SK-N-SH (cell line): ENCODE measurements around the gene GRB10. TPM values are rescaled to one million over a fixed set of nuclear protein-coding genes. Genes with fewer than 3 reads are reported as not detected.

Experiments
- CTCF ChIA-PET: fragments of 300-600, 350-600 bp; formaldehyde crosslinking; extraction: SDS; loops from one replicate; lab custom pipeline; 2021; lab: Yijun Ruan, JAX
- POLR2A ChIA-PET: fragments of 350-600 bp; sonication (Branson Sonifier 250); formaldehyde crosslinking; extraction: SDS; loops from one replicate; lab custom pipeline; 2020; ENCODE audit warnings: antibody characterized with exemption, inconsistent platforms; lab: Yijun Ruan, JAX
- DNase-seq: peaks from one replicate; pipeline ENCODE4 v3.0.0; 2012
- H2AFZ ChIP-seq: fragments of 200-600 bp; sonication (generic); 2 replicates; pipeline ENCODE4 v1.8.1; 2016; ENCODE audit warnings: antibody characterized with exemption, mild to moderate bottlenecking, low read depth
- H3F3A ChIP-seq: fragments of 200-600 bp; sonication (generic); replicated peaks from 2 replicates; pipeline ENCODE3; 2016; ENCODE audit warnings: antibody characterized with exemption, mild to moderate bottlenecking; ENCODE audit not compliant: insufficient read depth
- H3K27ac ChIP-seq, 2 experiments: fragments of 200-500 bp in 1 of 2; fragments of 200-600 bp in 1 of 2; sonication (Bioruptor generic) in 1 of 2; sonication (generic), shearing (Covaris generic) in 1 of 2; 2 replicates each; pipeline versions ENCODE4 v1.5.1 to v1.6.1; 2014 to 2016; ENCODE audit warnings: low read depth in 2 of 2, inconsistent platforms in 1 of 2, low read length in 1 of 2, mild to moderate bottlenecking in 1 of 2, mixed read lengths in 1 of 2
- H3K27me3 ChIP-seq: fragments of 200-600 bp; sonication (generic), shearing (Covaris generic); 2 replicates; pipeline ENCODE4 v1.6.1; 2016; ENCODE audit warnings: mixed run types; ENCODE audit not compliant: insufficient read depth
- H3K36me3 ChIP-seq, 2 experiments: fragments of 200-500 bp in 1 of 2; fragments of 200-600 bp in 1 of 2; sonication (Bioruptor generic) in 1 of 2; sonication (generic) in 1 of 2; replicated peaks in 1 of 2; 2 replicates each; pipeline versions ENCODE3 to v1.5.1; 2014 to 2016; ENCODE audit warnings: low read length in 1 of 2, mild to moderate bottlenecking in 1 of 2; ENCODE audit not compliant: insufficient read depth in 2 of 2, control insufficient read depth in 1 of 2
- H3K4me1 ChIP-seq, 2 experiments: fragments of 200-500 bp in 1 of 2; fragments of 200-600 bp in 1 of 2; sonication (Bioruptor generic) in 1 of 2; sonication (generic), shearing (Covaris generic) in 1 of 2; 2 replicates each; pipeline versions ENCODE4 v1.5.1 to v1.6.1; 2014 to 2016; ENCODE audit warnings: low read depth in 1 of 2, low read length in 1 of 2, mixed run types in 1 of 2; ENCODE audit not compliant: insufficient read depth in 2 of 2, control insufficient read depth in 1 of 2
- H3K4me2 ChIP-seq: fragments of 200-600 bp; sonication (generic), shearing (Covaris generic); 2 replicates; pipeline ENCODE4 v1.6.1; 2017; ENCODE audit warnings: mixed run types
- H3K4me3 ChIP-seq, 2 experiments: fragments of 200-500 bp in 1 of 2; fragments of 200-600 bp in 1 of 2; sonication (Bioruptor generic) in 1 of 2; sonication (generic), shearing (Covaris generic) in 1 of 2; 2 replicates each; pipeline versions ENCODE4 v1.5.1 to v1.8.1; 2014 to 2016; ENCODE audit warnings: low read depth in 2 of 2, inconsistent platforms in 1 of 2, low read length in 1 of 2, mild to moderate bottlenecking in 1 of 2, mixed read lengths in 1 of 2, moderate library complexity in 1 of 2
- H3K79me2 ChIP-seq: fragments of 200-600 bp; sonication (generic); 2 replicates; pipeline ENCODE4 v1.8.1; 2017; ENCODE audit warnings: mild to moderate bottlenecking; ENCODE audit not compliant: insufficient read depth
- H3K9ac ChIP-seq: fragments of 200-600 bp; sonication (generic); 2 replicates; pipeline ENCODE4 v1.6.1; 2017; ENCODE audit warnings: mixed run types
- H3K9me2 ChIP-seq: fragments of 200-600 bp; sonication (generic); 2 replicates; pipeline ENCODE4 v1.6.1; 2017; ENCODE audit warnings: mixed run types
- H3K9me3 ChIP-seq: fragments of 200-600 bp; sonication (generic); 2 replicates; pipeline ENCODE4 v1.6.1; 2017; ENCODE audit warnings: mixed run types, mild to moderate bottlenecking, moderate library complexity
- H4K20me1 ChIP-seq: fragments of 200-600 bp; sonication (generic); 2 replicates; pipeline ENCODE4 v1.6.1; 2017; ENCODE audit warnings: mild to moderate bottlenecking, mixed run types; ENCODE audit not compliant: insufficient read depth
- CHD2 ChIP-seq: fragments of 150-350 bp; IDR thresholded peaks from 2 replicates; pipeline ENCODE4 v1.6.1; 2018; ENCODE audit warnings: low read length; ENCODE audit not compliant: partially characterized antibody
- FOSL2 ChIP-seq: IDR thresholded peaks from 2 replicates; pipeline ENCODE4 v1.4.0; 2012; ENCODE audit warnings: low read depth, mild to moderate bottlenecking, moderate library complexity, borderline replicate concordance
- FOXJ3 ChIP-seq: sonication (generic); formaldehyde crosslinking; IDR thresholded peaks from 2 replicates; pipeline ENCODE4 v1.5.1; 2020; ENCODE audit warnings: mild to moderate bottlenecking, missing genetic modification reagents
- JUND ChIP-seq: IDR thresholded peaks from 2 replicates; pipeline ENCODE4 v1.4.0; 2012
- MEF2A ChIP-seq: IDR thresholded peaks from 2 replicates; pipeline ENCODE4 v1.4.0; 2012; ENCODE audit warnings: low read depth, borderline replicate concordance
- PBX3 ChIP-seq: IDR thresholded peaks from 2 replicates; pipeline ENCODE4; 2012
- RAD21 ChIP-seq: IDR thresholded peaks from 2 replicates; pipeline ENCODE4 v1.6.1; 2012; ENCODE audit warnings: mild to moderate bottlenecking, low read length
- RCOR1 ChIP-seq: fragments of 150-350 bp; IDR thresholded peaks from 2 replicates; pipeline ENCODE4 v1.6.1; 2017; ENCODE audit warnings: antibody characterized with exemption, low read length
- SIN3A ChIP-seq: IDR thresholded peaks from 2 replicates; pipeline ENCODE4 v1.6.1; 2012; ENCODE audit warnings: low read depth, mild to moderate bottlenecking, low read length, moderate library complexity, borderline replicate concordance
- TAF1 ChIP-seq: IDR thresholded peaks from 2 replicates; pipeline ENCODE4 v1.6.1; 2012; ENCODE audit warnings: low read depth, mild to moderate bottlenecking, low read length, moderate library complexity, borderline replicate concordance
- TCF12 ChIP-seq: IDR thresholded peaks from 2 replicates; pipeline ENCODE4 v1.4.0; 2012
- USF2 ChIP-seq: fragments of 150-350 bp; IDR thresholded peaks from 2 replicates; pipeline ENCODE4 v1.6.1; 2017; ENCODE audit warnings: antibody characterized with exemption, low read length, low read depth, borderline replicate concordance
- ZBTB33 ChIP-seq: IDR thresholded peaks from 2 replicates; pipeline ENCODE4 v1.4.0; 2012; ENCODE audit warnings: low read depth, borderline replicate concordance
- WGBS: methylation state at CpG from one replicate; pipeline ENCODE4 v1.1.6; 2017; ENCODE audit warnings: low lambda C conversion rate; 5-methylcytosine and 5-hydroxymethylcytosine counted together
- polyA plus RNA-seq, 3 experiments: library from polyadenylated mRNA; depleted of rRNA; stranded (reverse); fragments of >200 nt; gene quantifications; 2 replicates each; pipeline ENCODE4 v1.2.3, GENCODE V29; 2012

Gene GRB10
- polyA plus RNA-seq, 1 of the 3 experiments (the other 2 are of a cell fraction): 5.1 TPM

- H4K20me1 ChIP-seq: peaks cover 86% of the 10 kb centered on the region
These were observed 5.7 kb upstream of the GRB10 start for GRCh38 chr7:50788382-50788781.

GRCh38 chr7:50787825-50788224 lies 5.1 kb upstream of the GRB10 start:
- Histone ChIP-seq H3K4me3 (no peak overlapping the region), H2AFZ (no peak overlapping the region), H3K27me3 (no peaks in the 10 kb centered on the region), H3K9ac (no peak overlapping the region), H3K36me3 (peaks cover 0 to 20% of the 10 kb centered on the region in 2 experiments), H3K27ac (no peak overlapping the region), H3F3A (no peaks in the 10 kb centered on the region), H3K4me1 (peaks cover 0 to 15% of the 10 kb centered on the region in 2 experiments; a peak in 1 of 4 replicates), H3K9me3 (no peaks in the 10 kb centered on the region), H4K20me1 (peaks cover 91% of the 10 kb centered on the region)
- WGBS: 41% methylated on average over 4 of the region's 4 CpGs
- CTCF ChIA-PET: interaction anchor here (1.1 kb wide), 1 partner anchor 12 kb away, joined by 3 read pairs; no protein-coding TSS in a partner anchor
- no peak for DNase-seq
- TF ChIP-seq JUND (no peak), CHD2 (no peak), TAF1 (no peak)
- TF ChIP-seq, all 33 proteins: peak for 0
- Histone ChIP-seq H3K4me2 (no peak overlapping the region), H3K79me2 (peaks cover 97% of the 10 kb centered on the region), H3K9me2 (no peaks in the 10 kb centered on the region)
- POLR2A ChIA-PET: no interaction called here

More at GRCh38 chr7:50788382-50788781, 5.7 kb upstream of the GRB10 start:
- TF ChIP-seq RCOR1: no peak
- TF ChIP-seq, all 33 proteins: peak for 0
- DNase-seq: no peak
- Histone ChIP-seq H2AFZ (no peak overlapping the region), H3K27ac (no peak overlapping the region), H3K9me3 (no peaks in the 10 kb centered on the region), H3K4me1 (peaks cover 0 to 15% of the 10 kb centered on the region in 2 experiments; a peak in 1 of 4 replicates), H3F3A (no peaks in the 10 kb centered on the region), H3K4me3 (no peak overlapping the region), H3K36me3 (peaks cover 0 to 20% of the 10 kb centered on the region in 2 experiments), H3K9ac (no peak overlapping the region), H3K27me3 (no peaks in the 10 kb centered on the region), H3K79me2 (peaks cover 92% of the 10 kb centered on the region), H3K9me2 (no peaks in the 10 kb centered on the region), H3K4me2 (no peak overlapping the region)
- CTCF ChIA-PET: interaction anchor here (1.1 kb wide), 1 partner anchor 11 kb away, joined by 3 read pairs; no protein-coding TSS in a partner anchor
- 54% methylated on average over 5 of the region's 5 CpGs for WGBS
- POLR2A ChIA-PET: no interaction called here

GRCh38 chr7:50785346-50785745 lies 2.6 kb upstream of the GRB10 start:
- no peaks in the 10 kb centered on the region for H3F3A ChIP-seq
- H3K4me2 ChIP-seq: no peak overlapping the region
- H3K27me3 ChIP-seq: no peaks in the 10 kb centered on the region
- TF ChIP-seq FOSL2 (no peak), RAD21 (no peak), TCF12 (no peak), ZBTB33 (no peak), MEF2A (no peak), PBX3 (no peak), USF2 (no peak), SIN3A (no peak), FOXJ3 (CRISPR knock-in tag) (no peak)
- TF ChIP-seq, all 33 proteins: peak for 0
- Histone ChIP-seq H3K4me3 (no peak overlapping the region), H4K20me1 (peaks cover 96% of the 10 kb centered on the region), H3K4me1 (peaks cover 0 to 14% of the 10 kb centered on the region in 2 experiments; a peak in 1 of 4 replicates), H2AFZ (no peak overlapping the region), H3K79me2 (peaks cover 96% of the 10 kb centered on the region), H3K9ac (no peak overlapping the region), H3K36me3 (peaks cover 0 to 23% of the 10 kb centered on the region in 2 experiments), H3K9me2 (no peaks in the 10 kb centered on the region), H3K9me3 (no peaks in the 10 kb centered on the region), H3K27ac (no peak overlapping the region)
- DNase-seq: no peak
- 32% methylated on average over 4 of the region's 6 CpGs for WGBS
- POLR2A ChIA-PET: no interaction called here
- CTCF ChIA-PET: interaction anchor here (1.0 to 1.4 kb wide), 2 partner anchors 268 to 376 kb away, joined by 3 to 4 read pairs; no protein-coding TSS in a partner anchor
